ENCODE measurements around the gene SLC15A3.

DNA sequence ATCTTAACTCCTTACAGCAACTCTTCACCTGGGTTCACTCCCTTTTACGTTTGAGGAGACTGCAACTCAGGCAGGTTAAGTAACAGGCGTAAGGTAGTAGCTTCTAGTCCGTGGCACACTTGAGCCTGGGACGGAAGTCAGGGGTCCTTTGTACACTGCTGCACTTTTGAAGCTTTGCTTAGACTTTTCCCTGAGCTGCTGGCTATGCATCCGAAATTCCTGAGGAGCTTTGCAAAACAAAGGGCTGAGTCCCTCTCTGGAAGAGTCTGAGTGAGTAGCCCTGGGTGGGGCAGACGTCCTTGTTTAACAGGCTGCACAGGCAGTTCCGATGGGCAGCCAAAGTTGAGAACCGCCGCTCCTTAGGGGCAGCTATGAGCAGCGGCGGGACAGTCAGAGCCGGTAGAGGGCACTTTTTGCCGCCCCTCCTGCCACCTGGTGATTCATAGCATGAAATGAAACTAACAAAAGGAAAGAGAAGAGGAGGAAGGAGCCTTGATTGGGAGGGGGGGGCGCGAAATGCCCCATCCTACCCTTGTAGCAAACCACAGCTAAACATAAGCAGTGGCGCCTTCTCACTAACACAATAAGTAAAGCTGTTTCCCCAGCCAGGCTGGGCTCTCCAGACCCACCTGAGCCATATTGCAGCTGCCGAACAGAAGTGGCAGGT, 36.6 kb downstream of the SLC15A3 start:
- TF ChIP-seq, protein P1, sequence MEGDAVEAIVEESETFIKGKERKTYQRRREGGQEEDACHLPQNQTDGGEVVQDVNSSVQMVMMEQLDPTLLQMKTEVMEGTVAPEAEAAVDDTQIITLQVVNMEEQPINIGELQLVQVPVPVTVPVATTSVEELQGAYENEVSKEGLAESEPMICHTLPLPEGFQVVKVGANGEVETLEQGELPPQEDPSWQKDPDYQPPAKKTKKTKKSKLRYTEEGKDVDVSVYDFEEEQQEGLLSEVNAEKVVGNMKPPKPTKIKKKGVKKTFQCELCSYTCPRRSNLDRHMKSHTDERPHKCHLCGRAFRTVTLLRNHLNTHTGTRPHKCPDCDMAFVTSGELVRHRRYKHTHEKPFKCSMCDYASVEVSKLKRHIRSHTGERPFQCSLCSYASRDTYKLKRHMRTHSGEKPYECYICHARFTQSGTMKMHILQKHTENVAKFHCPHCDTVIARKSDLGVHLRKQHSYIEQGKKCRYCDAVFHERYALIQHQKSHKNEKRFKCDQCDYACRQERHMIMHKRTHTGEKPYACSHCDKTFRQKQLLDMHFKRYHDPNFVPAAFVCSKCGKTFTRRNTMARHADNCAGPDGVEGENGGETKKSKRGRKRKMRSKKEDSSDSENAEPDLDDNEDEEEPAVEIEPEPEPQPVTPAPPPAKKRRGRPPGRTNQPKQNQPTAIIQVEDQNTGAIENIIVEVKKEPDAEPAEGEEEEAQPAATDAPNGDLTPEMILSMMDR (IDR thresholded peaks at IDR 0.05; ENCODE audit: low read depth, low read length, missing input control) = no peak
- TF ChIP-seq RAD21 (IDR thresholded peaks at IDR 0.05) (peak; percentile 27 to 30), YY1 (IDR thresholded peaks at IDR 0.05) (no peak), SP1 (IDR thresholded peaks at IDR 0.05) (no peak), REST (IDR thresholded peaks at IDR 0.05) (no peak)
